Measurements from ENCODE around the gene BMERB1. TPM values are rescaled to one million over a fixed set of nuclear protein-coding genes. Genes with fewer than 3 reads are reported as not detected.
A peak's percentile ranks its signal among the peaks of the same experiment; 100 is the strongest.

Gene BMERB1
- total and polyA plus RNA-seq, 9 of the 15 experiments (the other 6 are each of a cell fraction or from before 2014, with no cell fraction given): 0.29 to 2.9 (median 0.94) TPM

GRCh38 chr16:15571557-15571956, 137.2 kb downstream of the BMERB1 start:
- Histone ChIP-seq H3K4me1 (replicated peaks in 1 of 2; ENCODE audit: control insufficient read depth in 2 of 2, insufficient read depth in 2 of 2, low read length in 2 of 2) (peaks cover 22 to 44% of the 10 kb centered on the region in 2 experiments), H3K9me1 (ENCODE audit: control insufficient read depth, insufficient read depth, low read length) (no peaks in the 10 kb centered on the region), H3K36me3 (ENCODE audit: control insufficient read depth, insufficient read depth, low read length) (peaks cover 10% of the 10 kb centered on the region; the same call in 2 of the 3 replicates), H3K9me3 (replicated peaks; ENCODE audit: control insufficient read depth, insufficient read depth, low read depth, low read length) (no peaks in the 10 kb centered on the region), H3K79me2 (ENCODE audit: control insufficient read depth, insufficient read depth, low read length) (peaks cover 23% of the 10 kb centered on the region; the same call in 2 of the 3 replicates), H3K4me3 (peak overlapping the region; percentile 42; the same call in 1 of the 2 replicates), H2AFZ (ENCODE audit: low read depth, low read length) (peak overlapping the region; percentile 22; the same call in 1 of the 2 replicates), H4K20me1 (replicated peaks; ENCODE audit: control insufficient read depth, insufficient read depth, low read length) (no peaks in the 10 kb centered on the region), H3K27ac (ENCODE audit: extremely low read depth, low read depth, low read length) (peak overlapping the region; percentile 91), H3K4me2 (ENCODE audit: insufficient read depth, low read length) (peak overlapping the region; percentile 81), H3K9ac (ENCODE audit: insufficient read depth in 1 of 2, low read depth in 2 of 2, low read length in 2 of 2) (no peak overlapping the region), H3K27me3 (ENCODE audit: control insufficient read depth in 2 of 2, insufficient read depth in 2 of 2, low read length in 2 of 2) (no peaks in the 10 kb centered on the region)
- BruUV-seq (replicated peaks): no TSS peak
- FAIRE-seq (no peak), ATAC-seq (peak; percentile 12), DNase-seq (ENCODE audit: extremely low read depth in 1 of 4, low spot score in 3 of 4) (peak in 2 of 4 experiments; percentile 66 to 77)
- WGBS (ENCODE audit: insufficient coverage, low coverage, missing lambda C conversion rate): 7% methylated on average over 5 of the region's 6 CpGs
- intact Hi-C loops (cut with micrococcal nuclease) (loop anchor here (10.0 kb wide), 1 partner anchor 73 kb away; the partner anchor contains the start of gene MARF1), in situ Hi-C loops (cut with MboI) (no loop called here)
- CTCF ChIA-PET (ENCODE audit: low intra/inter-chr PET ratio): no interaction called here
- POLR2A ChIA-PET: interaction anchor here (0.8 to 2.7 kb wide), 4 partner anchors 8 to 71 kb away, joined by 3 to 21 read pairs (median 5); no protein-coding TSS in a partner anchor
- no peak for TF ChIP-seq ZNF518B (CRISPR knock-in tag; IDR thresholded peaks at IDR 0.05)
- TF ChIP-seq TRIM24 (IDR thresholded peaks at IDR 0.05): peak; percentile 14 to 49; a peak in 3 of 4 replicates
- TF ChIP-seq MEIS2 (IDR thresholded peaks at IDR 0.05; ENCODE audit: partially characterized antibody): peak; percentile 99
- TF ChIP-seq EP400 (IDR thresholded peaks at IDR 0.05): peak; percentile 31; the same call in 1 of the 2 replicates
- peak; percentile 39; the same call in 1 of the 2 replicates for TF ChIP-seq SOX6 (IDR thresholded peaks at IDR 0.05)
- peak; percentile 34; the same call in 1 of the 2 replicates for TF ChIP-seq BCOR (IDR thresholded peaks at IDR 0.05)
- 0 out of 2 replicates have a peak, but pooled peaks have one; percentile 45 for TF ChIP-seq ADNP (tag; IDR thresholded peaks at IDR 0.05)
- no peak for TF ChIP-seq HLTF (IDR thresholded peaks at IDR 0.05)
- TF ChIP-seq TRIM28 (IDR thresholded peaks at IDR 0.05): peak; percentile 75; the same call in 1 of the 2 replicates
- TF ChIP-seq DPF2 (IDR thresholded peaks at IDR 0.05): peak; percentile 51; the same call in 1 of the 2 replicates
- TF ChIP-seq EWSR1 (IDR thresholded peaks at IDR 0.05; ENCODE audit: borderline replicate concordance, low read depth, partially characterized antibody): no peak
- TF ChIP-seq TAF15 (IDR thresholded peaks at IDR 0.05; ENCODE audit: low read depth, low read length): no peak
- TF ChIP-seq POLR2G (IDR thresholded peaks at IDR 0.05; ENCODE audit: low read depth, low read length): no peak
- peak; percentile 68; the same call in 1 of the 2 replicates for TF ChIP-seq GTF2E2 (tag; IDR thresholded peaks at IDR 0.05)
- peak; percentile 43 for TF ChIP-seq ARID1B (IDR thresholded peaks at IDR 0.05)
- peak; percentile 73; the same call in 1 of the 2 replicates for TF ChIP-seq MECOM (CRISPR knock-in tag; IDR thresholded peaks at IDR 0.05)
- no peak for TF ChIP-seq BDP1 (IDR thresholded peaks at IDR 0.05; ENCODE audit: insufficient read depth, insufficient read length)
- peak; percentile 64; the same call in 1 of the 2 replicates for TF ChIP-seq SPI1 (IDR thresholded peaks at IDR 0.05; ENCODE audit: borderline replicate concordance, low read depth, low read length)
- peak; percentile 28; the same call in 1 of the 2 replicates for TF ChIP-seq SMARCA4 (IDR thresholded peaks at IDR 0.05)

Data from K562 (cell line).